GM19397 (cell line): ENCODE measurements around the gene FAM20B.
"Not testable (repeated sequence)": the region's sequence is repeated elsewhere in the genome, so short reads cannot be mapped to it uniquely, and the experiment has no call there.

Experiments
- ATAC-seq: cut with Tn5 transposase; IDR thresholded peaks from one replicate; pipeline ENCODE4 v1.9.1; 2021; ENCODE audit warnings: mild to moderate bottlenecking, moderate library complexity; ENCODE audit not compliant: unreplicated experiment

Gene FAM20B

DNA sequence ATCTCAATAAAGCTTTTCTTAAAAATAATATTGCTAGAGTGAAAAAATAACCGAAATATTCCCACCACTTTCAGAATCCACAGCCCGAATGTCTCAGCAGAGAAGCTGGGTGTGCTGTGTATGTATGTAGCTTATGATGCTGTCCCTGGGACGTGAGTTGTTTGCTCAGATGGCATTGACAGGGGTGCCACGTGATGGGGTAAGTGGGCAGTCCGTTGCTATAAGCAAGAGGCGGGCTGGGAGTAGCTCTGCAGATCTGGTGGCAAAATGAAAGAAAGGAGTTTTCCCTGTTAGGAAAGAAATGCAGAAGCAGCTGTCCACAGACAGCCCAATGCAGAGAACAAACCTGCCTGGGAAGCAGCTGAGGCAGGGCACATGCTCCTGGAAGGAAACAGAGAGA, 3.8 kb upstream of the FAM20B start:
- no peak for ATAC-seq

DNA sequence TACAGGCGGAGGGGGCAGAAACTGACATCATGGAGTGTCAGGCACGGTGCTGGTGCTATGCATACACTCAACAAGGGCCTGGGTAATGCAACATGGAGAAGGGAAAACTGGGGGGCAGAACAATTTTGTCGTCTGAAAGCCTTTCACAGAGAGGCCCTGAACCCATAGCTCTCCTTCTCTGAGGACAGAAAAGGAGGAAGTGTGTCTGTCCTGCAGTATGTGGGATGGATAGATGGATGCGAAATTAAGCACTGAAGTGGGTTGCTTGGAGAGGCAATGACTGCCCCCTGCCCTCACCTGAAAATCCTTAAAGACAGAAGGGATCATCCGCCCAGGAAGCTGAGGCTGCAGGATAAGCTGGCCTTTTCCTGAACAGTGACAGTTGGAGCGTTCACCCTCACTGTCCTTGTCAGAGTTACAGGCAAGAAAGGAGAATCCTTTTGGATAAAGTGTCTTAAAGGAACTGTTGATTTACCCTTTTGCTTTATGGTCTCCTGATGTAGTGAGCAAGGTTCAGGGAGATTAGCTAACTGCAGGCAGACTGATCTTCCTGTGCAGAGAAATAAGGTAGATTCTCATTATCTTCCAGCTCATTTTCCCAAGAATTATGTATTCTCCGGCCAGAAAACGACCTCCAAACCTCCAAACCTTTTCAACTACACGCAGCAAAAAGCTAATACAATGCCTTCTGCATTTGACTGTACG, 1.6 kb upstream of the FAM20B start:
- no peak for ATAC-seq

DNA sequence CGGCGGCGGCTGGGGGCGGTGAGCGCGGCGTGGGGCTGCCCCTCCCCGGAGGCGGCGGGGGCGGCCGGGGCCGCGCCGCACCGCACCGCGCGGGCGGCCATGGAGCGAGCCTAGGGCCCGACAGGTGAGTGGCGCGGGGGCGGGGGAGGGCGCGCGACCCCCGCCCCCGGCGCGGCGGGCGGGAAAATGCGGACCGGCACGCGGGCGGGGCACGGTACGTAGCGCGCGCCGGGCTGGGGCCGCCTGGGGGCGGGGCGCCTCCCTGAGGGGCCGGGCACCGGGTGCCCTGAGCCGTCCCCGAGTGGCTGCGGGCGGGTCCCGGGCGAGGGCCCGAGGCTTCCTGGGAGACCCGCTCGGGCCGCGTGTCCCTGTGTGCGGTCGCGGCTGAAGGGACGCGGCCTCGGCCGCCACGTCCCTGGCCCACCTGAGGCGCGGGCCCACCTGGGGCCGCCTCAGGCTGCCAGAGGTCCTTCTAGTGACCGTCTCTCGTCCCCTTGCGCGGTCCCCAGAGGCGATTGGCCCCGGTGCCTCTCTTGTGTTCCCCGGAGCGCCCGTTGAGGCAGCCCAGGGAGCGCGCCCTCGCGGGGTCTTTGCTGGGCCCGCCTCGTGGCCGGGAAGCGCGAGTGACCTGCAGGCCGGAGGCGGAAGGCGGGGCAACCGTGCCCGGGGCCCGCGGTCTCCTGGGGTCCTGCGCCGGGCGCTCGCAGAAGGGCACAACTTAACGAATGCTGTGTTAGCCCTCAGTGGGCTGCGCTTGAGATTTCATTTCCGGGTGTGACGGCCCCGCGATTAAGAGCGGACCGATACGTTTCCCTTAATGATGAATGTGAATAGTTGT, 500 bp downstream of the FAM20B start:
- ATAC-seq = peak; percentile 78

DNA sequence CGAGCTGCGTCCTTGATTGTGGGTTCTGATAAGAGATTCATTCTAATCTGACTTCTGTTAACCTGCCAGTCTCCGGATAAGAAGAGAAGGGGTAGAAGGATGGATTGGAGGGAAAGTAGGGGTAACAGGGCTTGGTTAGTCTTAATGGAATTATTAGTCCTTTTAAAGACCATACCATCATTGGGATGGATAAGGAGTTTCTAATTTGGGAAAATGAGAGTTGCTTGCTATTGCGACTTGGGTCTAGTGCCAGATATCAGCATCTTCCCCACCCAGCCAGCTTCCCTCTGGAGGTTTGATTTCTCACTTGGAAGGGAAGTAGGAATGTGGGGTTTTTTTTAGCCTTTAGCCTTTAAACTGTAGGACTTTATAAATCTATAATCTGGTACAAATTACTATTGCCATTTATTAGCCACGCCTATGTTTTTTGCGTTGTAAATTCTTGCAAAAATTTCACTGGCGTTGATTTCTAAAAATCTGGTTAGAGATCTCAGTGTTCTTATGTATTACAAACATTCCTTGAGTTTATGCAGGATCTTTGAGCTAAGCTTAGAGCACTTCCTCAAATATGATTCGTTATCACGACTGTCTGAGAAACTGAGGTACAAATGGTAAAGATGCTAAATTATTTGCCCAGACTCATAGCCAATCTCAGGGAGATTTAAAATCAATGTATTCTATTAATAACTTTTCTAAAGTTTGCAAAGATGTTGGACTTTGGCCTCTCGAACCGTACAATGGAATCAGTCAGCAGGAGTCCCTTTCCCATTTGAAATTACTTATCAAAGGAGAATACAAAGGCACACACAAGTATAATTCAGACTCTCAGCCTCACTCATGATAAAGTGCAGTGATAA, 1.3 kb downstream of the FAM20B start:
- ATAC-seq = no peak

DNA sequence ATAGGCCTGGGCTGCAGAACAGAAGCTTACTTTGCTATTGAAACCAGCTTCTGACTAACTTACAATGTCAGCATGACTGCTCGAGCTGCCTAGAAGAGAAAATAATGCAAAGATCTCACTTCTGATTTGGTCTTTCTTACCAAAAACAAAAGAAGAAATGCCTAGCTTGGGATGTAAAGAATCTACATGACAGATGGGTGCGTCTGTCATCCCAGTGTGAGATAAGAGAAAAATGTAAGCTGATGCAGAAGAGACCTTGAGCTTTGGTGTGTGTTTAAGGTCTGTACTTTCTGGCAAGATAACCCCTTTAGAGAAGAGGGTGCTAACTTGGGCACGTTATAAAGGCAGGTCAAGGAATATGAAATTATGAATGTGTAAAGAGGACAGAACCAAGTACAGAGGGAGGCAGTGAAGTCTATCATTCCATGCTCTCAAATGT, 3.6 kb downstream of the FAM20B start:
- no peak for ATAC-seq

DNA sequence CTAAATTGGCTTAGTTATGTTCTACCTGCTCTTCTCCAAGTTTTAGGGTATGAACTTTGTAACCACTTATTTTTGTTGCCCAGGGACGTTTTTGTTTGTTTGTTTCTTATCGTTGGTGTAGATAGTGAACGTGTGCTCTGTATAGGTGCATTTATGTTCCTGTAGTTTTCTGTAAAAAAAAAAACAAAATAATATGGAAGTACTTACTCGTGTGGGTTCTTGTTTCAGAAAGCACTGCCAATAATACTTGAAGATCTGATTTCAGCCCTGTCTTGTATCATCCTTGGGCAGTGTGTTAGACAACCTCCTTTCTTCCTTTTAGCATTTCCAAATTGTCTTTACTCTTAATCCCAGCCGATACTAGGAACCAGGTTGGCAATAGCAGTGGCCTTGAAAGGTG, 4.4 kb downstream of the FAM20B start:
- no peak for ATAC-seq

DNA sequence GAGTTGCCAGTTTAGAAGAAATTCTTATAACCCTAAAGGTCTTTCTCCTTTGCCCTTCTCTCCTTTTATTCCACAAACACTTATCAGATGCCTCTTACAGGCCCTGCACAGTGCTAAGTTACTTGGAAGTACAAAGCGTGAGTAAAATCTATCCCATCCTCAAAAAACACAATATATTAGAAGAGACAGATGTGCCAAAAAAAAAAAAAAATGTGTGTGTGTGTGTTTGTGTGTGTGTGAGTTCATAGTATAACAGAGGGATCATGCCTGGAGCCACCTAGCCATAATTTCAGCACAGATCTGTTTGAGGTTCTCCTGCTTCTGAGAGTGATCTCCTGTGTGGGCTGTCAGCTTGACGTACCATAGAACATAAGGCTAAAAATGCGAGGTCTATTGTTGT, 5.0 kb downstream of the FAM20B start:
- ATAC-seq = no peak

DNA sequence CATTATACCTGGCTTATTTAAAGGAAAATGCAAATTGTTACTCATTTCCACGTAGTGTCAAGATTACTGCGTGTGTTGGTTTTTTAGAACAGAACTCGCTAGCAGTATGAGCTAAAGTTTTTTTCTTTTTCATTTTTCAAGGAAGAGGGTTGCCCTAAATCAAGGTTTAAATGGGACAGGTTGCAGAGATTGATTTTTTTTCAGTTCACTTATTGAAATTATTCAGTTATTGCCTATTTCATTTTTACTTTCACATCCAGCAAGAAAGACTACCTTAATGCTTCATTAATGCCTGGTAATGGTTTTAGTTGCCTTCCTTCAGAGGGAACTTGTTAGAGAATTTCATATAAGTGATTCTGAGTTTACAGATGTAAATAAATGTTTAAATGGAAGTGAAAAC, 5.6 kb downstream of the FAM20B start:
- ATAC-seq = no peak

DNA sequence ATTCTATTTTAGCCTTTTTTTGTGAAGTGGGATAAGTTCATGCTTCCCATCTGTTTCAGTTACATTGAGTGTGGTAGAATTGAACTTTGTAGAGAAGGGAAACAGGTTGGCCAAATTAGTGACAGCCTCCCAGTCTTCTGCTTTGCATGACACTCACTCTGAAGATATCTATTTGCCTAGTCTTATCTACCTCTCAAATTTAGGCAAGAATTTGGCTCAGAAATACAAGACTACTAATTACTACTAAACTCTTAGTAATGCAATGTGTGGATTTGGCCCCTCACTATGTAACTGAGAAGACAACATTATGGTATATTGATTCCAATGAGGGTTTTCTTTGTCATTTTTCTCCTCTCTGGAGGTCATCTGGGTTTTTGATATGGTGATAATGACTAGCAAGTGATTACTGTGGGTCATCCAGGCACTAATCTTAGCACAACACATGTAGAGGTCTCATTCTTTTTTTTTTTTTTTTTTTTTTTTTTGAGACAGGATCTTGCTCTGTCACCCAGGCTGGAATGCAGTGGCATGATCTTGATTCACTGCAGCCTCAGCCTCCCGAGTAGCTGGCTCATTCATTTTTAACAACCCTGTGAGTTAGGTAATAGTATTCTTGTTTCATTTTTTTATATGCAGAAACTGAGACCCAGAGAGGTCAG, 6.3 kb downstream of the FAM20B start:
- no peak for ATAC-seq

DNA sequence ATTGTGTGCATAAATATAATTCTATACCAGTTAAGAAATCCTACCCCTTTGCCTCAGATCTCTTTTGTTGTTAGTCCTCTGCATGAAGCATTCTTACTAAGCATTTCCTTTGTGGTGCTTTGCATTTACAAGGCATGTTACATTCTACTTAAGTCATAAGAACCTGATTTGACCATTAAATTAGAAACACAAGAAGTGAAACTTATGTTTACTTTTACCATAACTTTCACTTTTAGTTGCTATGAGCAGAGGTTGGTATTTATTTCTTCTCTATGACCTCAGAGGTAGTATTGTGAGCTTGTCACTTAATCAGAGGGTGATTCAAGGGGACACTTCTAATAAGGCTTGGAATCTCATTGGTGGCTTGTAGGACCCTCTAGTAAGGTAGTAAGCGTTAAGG, 9.0 kb downstream of the FAM20B start:
- peak; percentile 73 for ATAC-seq

DNA sequence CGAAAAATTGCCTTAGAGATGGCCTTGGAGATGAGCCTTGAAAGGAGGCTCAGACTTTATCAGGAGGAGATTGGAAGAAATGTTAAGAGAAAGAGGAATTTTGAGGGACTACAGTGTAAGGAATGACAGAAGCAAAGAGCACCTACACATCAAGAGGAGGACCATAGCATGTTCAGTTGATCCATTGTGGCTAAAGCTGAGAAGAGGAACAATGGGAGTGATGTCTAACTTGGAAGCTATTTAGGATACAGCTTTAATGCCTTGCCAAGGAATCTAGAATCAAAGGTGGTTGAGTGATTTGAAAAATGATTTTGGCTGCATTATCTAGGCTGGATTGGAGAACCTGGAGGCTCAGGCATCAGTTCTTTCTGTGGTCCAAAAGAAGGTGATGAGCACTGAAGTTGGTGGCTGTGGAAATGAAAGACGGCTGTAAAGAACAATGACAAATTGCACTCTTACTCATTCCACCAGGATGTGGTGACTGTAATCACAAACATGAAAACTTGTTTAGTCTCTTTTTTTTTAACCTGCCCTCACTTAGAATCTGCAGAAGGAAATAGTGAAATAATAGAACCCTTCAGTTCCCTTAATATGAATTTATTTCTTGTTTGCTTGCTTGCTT, 11.3 kb downstream of the FAM20B start:
- ATAC-seq = peak; percentile 41

DNA sequence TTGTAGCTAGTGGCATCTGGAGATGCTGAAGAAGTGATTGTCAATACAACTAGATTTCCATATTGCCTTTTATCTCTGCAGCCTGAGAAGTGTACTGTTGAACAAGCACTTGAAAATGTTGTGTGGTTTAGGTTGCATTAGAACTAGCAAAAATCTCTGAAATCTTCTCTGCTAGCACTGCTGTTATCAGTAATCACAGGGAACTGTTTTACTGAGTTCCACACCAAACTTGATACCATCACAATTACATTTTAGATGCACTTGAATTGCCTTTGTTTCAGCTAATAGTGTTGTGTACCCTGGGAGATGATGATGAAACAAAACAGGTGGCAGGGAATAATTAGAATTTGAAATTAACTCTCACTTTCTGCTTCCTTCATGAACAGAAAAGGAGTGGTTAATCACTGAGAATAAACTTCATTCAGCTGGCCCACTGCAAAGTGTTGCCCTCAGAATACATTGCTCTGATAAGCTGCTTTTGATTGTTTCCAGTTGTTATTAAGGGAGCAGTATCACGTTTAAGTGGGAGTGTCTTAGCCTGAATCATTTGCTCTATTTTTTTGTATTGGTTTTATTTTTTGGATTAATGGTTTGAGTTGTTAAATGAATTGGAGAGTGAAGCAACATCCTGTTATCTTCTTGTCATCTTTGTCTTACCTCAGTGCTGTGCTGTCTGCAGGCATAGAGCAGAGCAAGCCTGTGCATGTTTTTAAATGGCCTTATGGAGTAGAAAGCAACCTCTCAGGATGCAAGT, 13.0 kb downstream of the FAM20B start:
- ATAC-seq = no peak

DNA sequence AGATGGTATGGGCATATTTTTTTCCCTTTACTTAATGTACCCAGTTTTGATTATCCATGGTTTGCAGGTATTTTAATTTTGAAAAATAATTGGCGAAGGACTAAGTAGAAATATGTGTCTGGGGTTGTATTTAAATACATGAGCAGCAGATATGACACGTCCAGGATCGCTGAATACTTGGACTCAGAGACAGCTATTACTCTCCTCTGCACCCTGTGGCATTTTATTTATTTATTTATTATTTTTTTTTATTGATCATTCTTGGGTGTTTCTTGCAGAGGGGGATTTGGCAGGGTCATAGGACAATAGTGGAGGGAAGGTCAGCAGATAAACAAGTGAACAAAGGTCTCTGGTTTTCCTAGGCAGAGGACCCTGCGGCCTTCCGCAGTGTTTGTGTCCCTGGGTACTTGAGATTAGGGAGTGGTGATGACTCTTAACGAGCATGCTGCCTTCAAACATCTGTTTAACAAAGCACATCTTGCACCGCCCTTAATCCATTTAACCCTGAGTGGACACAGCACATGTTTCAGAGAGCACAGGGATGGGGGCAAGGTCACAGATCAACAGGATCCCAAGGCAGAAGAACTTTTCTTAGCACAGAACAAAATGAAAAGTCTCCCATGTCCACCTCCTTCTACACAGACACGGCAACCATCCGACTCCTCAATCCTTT, 13.9 kb downstream of the FAM20B start:
- ATAC-seq = not testable (repeated sequence)

DNA sequence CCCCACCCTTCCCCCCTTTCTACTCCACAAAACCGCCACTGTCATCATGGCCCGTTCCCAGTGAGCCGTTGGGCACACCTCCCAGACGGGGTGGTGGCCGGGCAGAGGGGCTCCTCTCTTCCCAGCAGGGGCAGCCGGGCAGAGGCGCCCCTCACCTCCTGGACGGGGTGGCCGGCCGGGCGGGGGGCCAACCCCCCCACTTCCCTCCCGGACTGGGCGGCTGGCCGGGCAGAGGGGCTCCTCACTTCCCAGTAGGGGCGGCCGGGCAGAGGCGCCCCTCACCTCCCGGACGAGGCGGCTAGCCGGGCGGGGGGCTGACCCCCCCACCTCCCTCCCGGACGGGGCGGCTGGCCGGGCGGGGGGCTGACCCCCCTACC, 14.5 kb downstream of the FAM20B start:
- not testable (repeated sequence) for ATAC-seq

DNA sequence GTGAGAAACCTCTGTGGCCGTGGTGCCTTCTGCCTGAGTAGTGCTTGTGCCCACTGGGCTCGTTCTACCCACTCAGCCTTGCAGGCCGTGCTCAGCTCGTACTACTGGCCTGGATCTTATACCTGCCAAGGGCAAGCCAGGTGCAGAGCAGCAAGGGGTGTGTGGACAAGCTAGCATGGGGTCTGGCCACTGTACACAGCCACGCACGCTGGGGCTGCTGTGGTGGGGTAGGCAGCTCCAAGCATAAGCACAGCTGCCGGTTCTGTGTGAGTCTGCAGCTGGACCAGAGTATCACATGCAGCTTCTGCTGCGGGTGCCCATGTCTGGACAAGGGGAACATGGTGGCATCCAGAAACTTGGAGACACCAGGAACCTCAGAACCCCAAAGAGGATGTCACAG, 16.4 kb downstream of the FAM20B start:
- ATAC-seq = no peak

DNA sequence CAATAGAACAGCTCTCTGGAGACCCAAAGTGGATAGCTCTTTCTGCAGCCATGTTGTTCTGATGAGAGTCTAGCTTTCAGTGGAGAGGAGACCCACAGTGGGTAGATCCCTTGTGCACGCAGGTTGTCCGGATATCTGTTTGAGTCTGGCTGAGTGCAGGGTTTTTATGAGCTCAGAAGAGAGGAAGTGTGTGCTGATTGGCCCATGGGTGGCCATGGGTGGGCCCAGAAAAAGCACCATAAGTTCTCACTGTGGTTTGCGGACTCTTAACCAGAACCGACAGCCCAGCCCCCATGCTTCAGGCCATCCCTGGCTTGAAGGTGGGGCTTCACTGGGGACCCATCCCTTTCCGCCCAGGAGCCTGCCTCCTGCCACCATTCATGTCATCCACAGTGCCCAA, 17.0 kb downstream of the FAM20B start:
- ATAC-seq = no peak

DNA sequence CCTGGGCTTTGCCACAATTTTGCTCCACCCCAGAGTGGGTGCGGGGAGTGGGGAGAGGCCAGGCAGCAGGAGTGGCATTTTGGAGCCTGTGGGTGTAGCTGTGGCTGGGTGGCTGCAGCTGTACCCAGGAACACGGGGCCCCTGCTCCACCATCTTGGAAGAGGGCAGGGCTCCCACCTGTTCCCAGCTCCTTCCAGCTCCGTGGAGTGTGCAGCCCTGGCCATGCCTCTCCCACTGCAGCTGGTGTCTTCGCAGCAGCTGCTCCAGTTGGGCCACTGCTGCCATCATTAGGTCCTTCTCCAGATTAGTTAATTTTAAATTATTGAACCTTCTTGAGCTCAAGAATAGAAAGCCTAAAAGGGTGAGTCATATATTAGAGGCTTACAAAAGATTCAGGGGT, 17.6 kb downstream of the FAM20B start:
- ATAC-seq = no peak

DNA sequence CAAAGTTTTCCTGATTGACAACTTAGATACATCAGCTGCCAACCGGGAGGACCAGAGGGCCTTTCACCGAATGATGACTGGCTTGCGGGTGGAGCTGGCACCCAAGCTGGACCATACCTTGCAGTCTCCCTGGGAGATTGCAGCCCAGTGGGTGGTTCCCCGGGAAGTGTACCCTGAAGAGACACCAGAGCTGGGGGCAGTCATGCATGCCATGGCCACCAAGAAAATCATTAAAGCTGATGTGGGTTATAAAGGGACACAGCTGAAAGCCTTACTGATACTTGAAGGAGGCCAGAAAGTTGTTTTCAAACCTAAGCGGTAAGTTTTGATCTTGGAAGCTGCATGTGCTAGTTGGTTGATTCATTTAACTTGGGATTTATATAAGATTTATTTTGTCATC, 18.2 kb downstream of the FAM20B start:
- ATAC-seq = no peak
